AG10803 (cell line): ENCODE measurements around the gene MRFAP1L1.

Experiments used
- DNase-seq: peaks from one replicate; pipeline ENCODE4 v3.0.0; 2010; ENCODE audit warnings: low read depth
- H3K4me3 ChIP-seq: 2 replicates; pipeline ENCODE4 v1.5.1; 2011; ENCODE audit warnings: mild to moderate bottlenecking, low read length, control low read depth
- TF ChIP-seq, protein P1 (sequence below): conservative IDR thresholded peaks from 2 replicates; pipeline ENCODE4 v1.5.1; 2011; ENCODE audit warnings: mild to moderate bottlenecking, low read length, control low read depth, inconsistent platforms

Gene MRFAP1L1

GRCh38 chr4:6746721-6747293 is 37.1 kb upstream of the MRFAP1L1 start:
- DNase-seq = no peak
- TF ChIP-seq, protein P1, sequence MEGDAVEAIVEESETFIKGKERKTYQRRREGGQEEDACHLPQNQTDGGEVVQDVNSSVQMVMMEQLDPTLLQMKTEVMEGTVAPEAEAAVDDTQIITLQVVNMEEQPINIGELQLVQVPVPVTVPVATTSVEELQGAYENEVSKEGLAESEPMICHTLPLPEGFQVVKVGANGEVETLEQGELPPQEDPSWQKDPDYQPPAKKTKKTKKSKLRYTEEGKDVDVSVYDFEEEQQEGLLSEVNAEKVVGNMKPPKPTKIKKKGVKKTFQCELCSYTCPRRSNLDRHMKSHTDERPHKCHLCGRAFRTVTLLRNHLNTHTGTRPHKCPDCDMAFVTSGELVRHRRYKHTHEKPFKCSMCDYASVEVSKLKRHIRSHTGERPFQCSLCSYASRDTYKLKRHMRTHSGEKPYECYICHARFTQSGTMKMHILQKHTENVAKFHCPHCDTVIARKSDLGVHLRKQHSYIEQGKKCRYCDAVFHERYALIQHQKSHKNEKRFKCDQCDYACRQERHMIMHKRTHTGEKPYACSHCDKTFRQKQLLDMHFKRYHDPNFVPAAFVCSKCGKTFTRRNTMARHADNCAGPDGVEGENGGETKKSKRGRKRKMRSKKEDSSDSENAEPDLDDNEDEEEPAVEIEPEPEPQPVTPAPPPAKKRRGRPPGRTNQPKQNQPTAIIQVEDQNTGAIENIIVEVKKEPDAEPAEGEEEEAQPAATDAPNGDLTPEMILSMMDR = no peak
- H3K4me3 ChIP-seq = no peak overlapping the region

- TF ChIP-seq, protein P1 = no peak
- H3K4me3 ChIP-seq = no peak overlapping the region
- DNase-seq = no peak
These were observed 33.3 kb upstream of the MRFAP1L1 start for GRCh38 chr4:6742989-6743388.

GRCh38 chr4:6742507-6742906 is 32.8 kb upstream of the MRFAP1L1 start:
- no peak overlapping the region for H3K4me3 ChIP-seq
- TF ChIP-seq, protein P1 = no peak
- no peak for DNase-seq

GRCh38 chr4:6740347-6740746 is 30.7 kb upstream of the MRFAP1L1 start:
- H3K4me3 ChIP-seq = no peak overlapping the region
- TF ChIP-seq, protein P1 = no peak
- DNase-seq = no peak

GRCh38 chr4:6739920-6740319 is 30.3 kb upstream of the MRFAP1L1 start:
- no peak for DNase-seq
- no peak overlapping the region for H3K4me3 ChIP-seq
- TF ChIP-seq, protein P1 = no peak

GRCh38 chr4:6734165-6734786 is 24.6 kb upstream of the MRFAP1L1 start:
- no peak for DNase-seq
- TF ChIP-seq, protein P1 = no peak
- no peak overlapping the region for H3K4me3 ChIP-seq
